NOMO-1 treated with dmso at 0.1 percent for 144 hours (cell line): ENCODE data around the gene MISFA.
A peak's percentile ranks its signal among the peaks of the same experiment; 100 is the strongest.
"Not testable (repeated sequence)": the region's sequence is repeated elsewhere in the genome, so short reads cannot be mapped to it uniquely, and the experiment has no call there.

Experiments used
- DNase-seq: peaks from one replicate; lab custom pipeline; 2025; ENCODE audit not compliant: unreplicated experiment; lab: John Stamatoyannopoulos, UW

MISFA gene

GRCh38 chr11:18599739-18600230, at the start of gene MISFA:
Gene MISFA, plus strand, starts transcription at chr11:18599789. Its CDS starts 140 bp downstream, at chr11:18599929.
- no peak for DNase-seq

DNA sequence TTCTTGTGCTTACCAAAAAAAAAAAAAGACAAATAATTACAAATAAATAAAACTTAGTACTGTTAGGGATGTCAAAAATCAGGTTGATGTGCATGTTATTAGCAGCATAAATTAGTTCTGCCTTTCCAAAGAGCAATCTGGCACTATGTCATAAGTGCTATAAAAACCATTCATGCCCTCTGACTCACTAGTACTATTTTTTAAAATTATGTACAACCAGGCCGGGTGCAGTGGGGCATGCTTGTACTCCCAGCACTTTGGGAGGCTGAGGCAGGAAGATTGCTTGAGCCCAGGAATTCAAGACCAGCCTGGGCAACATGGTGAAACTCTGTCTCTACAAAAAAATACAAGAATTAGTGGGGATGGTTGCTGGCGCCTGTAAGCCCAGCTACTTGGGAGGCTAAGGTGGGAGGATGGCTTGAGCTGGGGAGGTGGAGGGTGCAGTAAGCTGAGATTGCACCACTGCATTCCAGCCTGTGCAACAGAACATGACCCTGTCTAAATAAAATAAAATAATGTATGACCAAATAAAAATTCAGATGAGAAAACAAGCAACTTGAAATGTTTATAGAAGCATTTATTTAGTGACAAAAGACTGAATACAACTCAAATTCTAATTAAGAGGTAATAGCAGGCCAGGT, 36.4 kb upstream of the MISFA start:
- no peak for DNase-seq

GRCh38 chr11:18564149-18564548, 35.4 kb upstream of the MISFA start:
- no peak for DNase-seq

GRCh38 chr11:18566406-18566805, 33.2 kb upstream of the MISFA start:
- no peak for DNase-seq

DNA sequence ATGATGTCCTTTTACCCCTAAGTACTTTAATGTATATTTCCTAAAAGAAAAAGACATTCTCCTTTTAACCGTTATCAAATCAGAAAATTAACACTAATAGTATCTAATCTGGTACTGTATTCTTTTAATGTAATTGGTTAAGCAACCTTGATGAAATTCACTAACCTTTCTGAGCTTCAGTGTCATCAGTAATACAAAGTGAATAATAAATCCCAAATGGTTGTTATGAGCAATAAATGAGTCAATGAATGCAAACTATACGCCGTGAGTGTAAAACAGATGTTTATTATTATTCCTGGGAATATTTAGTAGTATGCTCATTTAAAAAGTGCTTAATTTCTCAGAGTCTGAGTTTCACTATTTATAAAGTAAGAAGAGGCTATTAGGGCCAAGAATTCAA, 32.5 kb upstream of the MISFA start:
- DNase-seq = no peak

GRCh38 chr11:18575361-18575760, 24.2 kb upstream of the MISFA start:
- DNase-seq = no peak

- DNase-seq = no peak
Observed at GRCh38 chr11:18578975-18579598, 20.5 kb upstream of the MISFA start.

GRCh38 chr11:18580113-18580766, 19.3 kb upstream of the MISFA start:
- DNase-seq = no peak

GRCh38 chr11:18581825-18582224, 17.8 kb upstream of the MISFA start:
- DNase-seq = no peak

GRCh38 chr11:18588297-18589252, 11.0 kb upstream of the MISFA start, which contains the start of gene UEVLD:
Gene UEVLD, minus strand, starts transcription at chr11:18588734. Its CDS starts 80 bp downstream, at chr11:18588654.
- peak; percentile 60 for DNase-seq

- no peak for DNase-seq
Observed at GRCh38 chr11:18590571-18590970, 9.0 kb upstream of the MISFA start.

DNA sequence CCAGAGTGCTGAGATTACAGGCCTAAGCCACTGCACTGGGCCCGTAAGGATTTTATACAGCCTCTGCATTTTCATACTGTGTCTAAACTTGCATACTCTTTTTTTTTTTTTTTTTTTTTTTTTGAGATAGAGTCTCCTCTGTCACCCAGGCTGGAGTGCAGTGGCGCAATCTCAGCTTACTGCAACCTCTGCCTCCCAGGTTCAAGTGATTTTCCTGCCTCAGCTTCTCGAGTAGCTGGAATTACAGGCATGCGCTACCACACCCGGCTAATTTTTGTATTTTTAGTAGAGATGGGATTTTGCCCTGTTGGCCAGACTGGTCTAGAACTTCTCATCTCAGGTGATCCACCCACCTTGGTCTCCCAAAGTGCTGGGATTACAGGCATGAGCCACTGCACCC, 5.5 kb upstream of the MISFA start:
- not testable (repeated sequence) for DNase-seq

DNA sequence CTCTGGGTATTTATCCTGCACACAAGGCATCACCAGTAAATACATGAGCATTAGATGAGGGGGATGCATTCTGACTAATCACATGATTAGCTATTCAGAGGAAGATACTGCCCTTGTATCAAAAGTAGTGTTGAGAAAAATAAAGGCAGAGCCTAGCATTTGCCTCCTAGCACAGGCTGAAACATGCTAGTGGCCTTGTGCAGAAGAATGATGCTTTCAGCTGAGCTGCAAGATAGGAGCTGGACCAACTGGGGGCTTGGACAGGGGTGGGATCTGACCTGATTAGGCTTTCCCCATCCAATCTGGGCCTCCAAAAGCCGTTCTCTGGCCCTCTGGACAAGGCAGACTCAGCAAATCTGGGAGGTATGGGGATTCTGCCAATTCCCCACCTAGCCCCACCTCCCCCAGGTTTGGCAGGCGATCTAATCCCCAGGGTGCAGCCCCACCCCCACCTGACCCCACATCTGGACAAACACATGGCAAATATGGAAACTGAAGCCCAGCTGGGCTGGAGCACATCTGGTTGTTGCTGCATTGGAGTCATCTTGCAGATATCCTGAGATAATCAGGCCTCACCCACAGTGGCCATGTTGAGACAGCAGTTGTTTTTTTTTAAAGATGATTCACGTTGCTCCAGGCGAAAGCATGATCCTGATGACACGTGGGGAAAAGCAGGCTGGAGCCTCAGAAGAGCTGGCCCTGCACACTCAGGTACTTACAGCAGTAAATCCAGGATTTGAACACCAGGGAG, 4.4 kb upstream of the MISFA start:
- DNase-seq = no peak

DNA sequence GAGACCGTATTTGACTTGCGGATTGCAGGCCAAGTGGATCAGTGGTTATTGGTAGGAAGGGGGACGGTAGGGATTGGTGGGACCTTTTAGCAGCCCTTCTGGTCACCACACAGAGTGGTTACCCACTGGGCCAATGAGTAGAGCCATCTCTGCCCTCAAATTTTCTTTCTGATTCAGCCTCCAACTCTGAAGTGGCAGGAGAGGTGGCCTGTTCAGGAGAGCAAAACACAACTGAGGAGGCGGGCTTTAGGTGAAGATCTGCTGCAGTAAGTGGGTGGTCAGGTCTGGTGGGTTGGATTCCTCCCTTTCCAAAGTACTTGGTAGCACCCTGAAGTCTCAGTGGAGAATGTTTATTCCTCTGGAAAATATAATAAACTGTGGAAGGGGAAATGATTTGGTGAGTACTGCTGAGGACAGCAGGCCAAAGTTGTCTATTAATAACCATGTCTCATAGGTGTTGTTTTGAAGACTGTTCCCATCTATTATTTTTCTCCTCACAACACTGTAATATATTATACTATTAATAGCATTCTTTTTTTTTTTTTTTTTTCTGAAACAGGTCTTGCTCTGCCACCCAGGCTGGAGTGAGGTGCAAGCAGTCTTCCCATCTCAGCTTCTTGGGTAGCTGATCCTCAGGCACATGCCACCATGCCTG, 1.5 kb downstream of the MISFA start:
- DNase-seq = no peak

- DNase-seq = no peak
Observed at GRCh38 chr11:18608376-18608775, 8.8 kb downstream of the MISFA start.

DNA sequence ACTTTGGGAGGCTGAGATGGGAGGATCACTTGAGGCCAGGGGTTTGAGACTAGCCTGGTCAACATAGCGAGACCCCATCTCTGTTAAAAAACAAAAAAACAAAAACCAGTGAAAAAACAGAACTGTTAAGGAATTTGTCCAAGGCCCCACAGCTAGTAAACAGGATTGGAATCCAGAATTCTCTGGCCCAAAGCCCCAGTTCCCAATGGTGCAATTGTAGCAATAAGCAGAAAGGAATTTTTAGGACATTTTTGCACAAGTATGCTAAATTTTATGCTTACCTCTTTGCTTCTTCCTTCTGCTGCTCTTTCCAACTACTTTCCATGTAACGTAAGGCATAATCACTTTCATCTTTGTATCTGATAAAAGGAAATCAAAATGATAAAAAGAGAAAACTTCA, 11.6 kb downstream of the MISFA start:
- DNase-seq = no peak

- no peak for DNase-seq
Observed at GRCh38 chr11:18612394-18612793, 12.8 kb downstream of the MISFA start.

DNA sequence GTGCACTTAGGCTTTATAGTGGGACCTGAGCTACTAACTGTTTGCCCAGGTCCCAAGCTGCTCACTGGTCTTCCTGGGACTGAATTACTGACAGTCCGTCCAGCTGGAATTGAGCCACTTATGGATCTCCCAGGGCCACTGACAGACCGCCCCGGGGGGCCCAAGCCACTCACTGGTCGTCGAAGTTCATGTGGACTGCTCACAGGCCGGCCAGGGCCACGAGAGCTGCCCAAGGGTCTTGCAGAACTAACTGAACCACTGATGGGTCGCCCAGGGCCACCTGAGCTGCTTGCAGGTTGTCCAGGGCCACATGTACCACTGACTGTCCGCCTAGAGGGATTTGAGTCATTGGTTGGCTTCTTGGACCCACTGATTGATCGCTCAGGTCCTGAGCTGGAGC, 15.1 kb downstream of the MISFA start:
- DNase-seq = no peak

GRCh38 chr11:18615628-18616392, 16.2 kb downstream of the MISFA start:
- peak; percentile 8 for DNase-seq
